ENCODE results near the gene AP3B1.

AP3B1 gene

GRCh38 chr5:77983482-77984199, 310.9 kb downstream of the AP3B1 start:
- no peak overlapping the region for H3K4me3 ChIP-seq (ENCODE audit: low read depth, low read length)
- no peak for TF ChIP-seq CTCF (IDR thresholded peaks at IDR 0.05; ENCODE audit: low read depth, low read length)

GRCh38 chr5:77981820-77982219, 312.7 kb downstream of the AP3B1 start:
- no peak for TF ChIP-seq CTCF (IDR thresholded peaks at IDR 0.05; ENCODE audit: low read depth, low read length)
- H3K4me3 ChIP-seq (ENCODE audit: low read depth, low read length): no peak overlapping the region

- no peak overlapping the region for H3K4me3 ChIP-seq (ENCODE audit: low read depth, low read length)
- TF ChIP-seq CTCF (IDR thresholded peaks at IDR 0.05; ENCODE audit: low read depth, low read length): no peak
Observed at GRCh38 chr5:77974576-77974975, 319.9 kb downstream of the AP3B1 start.

DNA sequence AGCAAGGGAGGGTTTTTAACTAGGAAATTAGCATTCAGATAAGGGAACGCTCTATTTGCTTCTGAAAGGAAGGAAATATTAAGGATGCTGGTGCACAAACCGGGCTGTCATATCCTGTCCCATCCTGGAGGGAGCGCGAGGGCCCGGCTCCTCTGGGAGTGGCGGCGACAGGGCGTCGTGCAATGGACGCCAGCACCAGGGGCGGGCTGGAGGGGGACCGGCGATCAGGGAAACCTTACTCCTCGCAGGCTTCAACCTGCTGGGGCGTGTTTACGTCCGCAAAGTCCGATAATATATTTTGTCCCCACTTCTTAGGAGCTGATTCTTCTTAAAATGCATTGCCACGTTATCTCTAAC, 321.3 kb downstream of the AP3B1 start:
- TF ChIP-seq CTCF (IDR thresholded peaks at IDR 0.05; ENCODE audit: low read depth, low read length): no peak
- H3K4me3 ChIP-seq (ENCODE audit: low read depth, low read length): no peak overlapping the region

DNA sequence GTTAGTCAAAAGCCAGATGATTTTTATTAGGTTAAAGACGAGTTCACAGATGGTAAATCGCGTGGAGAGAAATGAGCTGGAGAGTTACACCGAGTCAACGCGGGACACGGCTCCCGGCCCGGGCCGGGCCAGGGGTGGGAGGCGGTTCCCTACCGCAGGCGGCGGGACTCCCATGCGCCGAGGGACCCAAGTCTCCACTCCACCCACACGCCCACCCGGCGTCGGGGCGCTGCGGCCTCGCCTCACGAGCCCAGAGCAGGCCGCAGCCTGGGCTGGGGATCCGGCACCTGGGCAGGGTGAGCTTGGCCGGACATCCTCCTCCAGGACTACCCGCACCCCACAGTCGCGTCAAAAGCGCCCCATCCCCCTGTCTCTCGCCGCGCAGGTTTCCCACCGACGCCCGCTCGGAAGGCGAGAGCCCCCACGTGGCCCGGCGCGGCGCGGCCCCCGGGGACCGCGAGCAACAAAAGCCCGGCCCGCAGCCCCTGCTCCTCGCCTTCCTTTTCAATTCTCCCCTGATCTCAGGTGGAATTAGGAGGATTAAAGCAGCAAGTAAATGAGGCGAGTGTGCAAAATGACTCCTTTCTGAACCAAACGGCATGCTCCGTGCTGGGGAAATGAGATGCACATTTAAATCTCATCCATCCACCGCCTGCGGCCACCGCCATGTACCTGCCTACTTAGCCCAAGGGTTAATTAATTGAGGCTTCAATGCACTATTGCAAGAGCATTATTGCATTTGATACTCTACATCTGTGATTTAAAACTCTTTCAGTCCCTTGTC, 321.8 kb downstream of the AP3B1 start:
- peak; percentile 33; the same call in 1 of the 2 replicates for TF ChIP-seq CTCF (IDR thresholded peaks at IDR 0.05; ENCODE audit: low read depth, low read length)
- peak overlapping the region; percentile 43 for H3K4me3 ChIP-seq (ENCODE audit: low read depth, low read length)

GRCh38 chr5:77971776-77972468, 322.6 kb downstream of the AP3B1 start:
- H3K4me3 ChIP-seq (ENCODE audit: low read depth, low read length): no peak overlapping the region; the same call in 1 of the 2 replicates
- no peak for TF ChIP-seq CTCF (IDR thresholded peaks at IDR 0.05; ENCODE audit: low read depth, low read length)

DNA sequence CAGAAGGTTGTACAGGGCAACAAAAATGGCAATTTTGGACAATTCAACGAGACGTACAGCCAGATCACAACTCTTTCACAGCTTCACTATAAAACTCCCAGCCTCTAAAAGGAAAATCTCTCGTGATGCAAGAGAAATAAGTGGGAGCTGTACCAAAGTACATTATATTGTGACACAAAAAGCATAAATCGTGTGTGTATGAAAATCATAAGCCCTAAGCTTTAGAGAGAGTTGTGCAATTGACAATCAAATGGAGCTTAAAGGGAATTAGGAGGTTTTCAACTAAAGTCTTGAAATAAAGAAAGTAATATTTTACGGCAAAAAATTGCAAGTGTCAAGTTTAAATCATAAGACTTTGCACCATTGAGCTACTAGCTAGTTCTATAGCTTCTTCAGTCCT, 323.6 kb downstream of the AP3B1 start:
- H3K4me3 ChIP-seq (ENCODE audit: low read depth, low read length): no peak overlapping the region
- no peak for TF ChIP-seq CTCF (IDR thresholded peaks at IDR 0.05; ENCODE audit: low read depth, low read length)
